ENCODE data around the gene RNF128.

The RNF128 gene, protein sequence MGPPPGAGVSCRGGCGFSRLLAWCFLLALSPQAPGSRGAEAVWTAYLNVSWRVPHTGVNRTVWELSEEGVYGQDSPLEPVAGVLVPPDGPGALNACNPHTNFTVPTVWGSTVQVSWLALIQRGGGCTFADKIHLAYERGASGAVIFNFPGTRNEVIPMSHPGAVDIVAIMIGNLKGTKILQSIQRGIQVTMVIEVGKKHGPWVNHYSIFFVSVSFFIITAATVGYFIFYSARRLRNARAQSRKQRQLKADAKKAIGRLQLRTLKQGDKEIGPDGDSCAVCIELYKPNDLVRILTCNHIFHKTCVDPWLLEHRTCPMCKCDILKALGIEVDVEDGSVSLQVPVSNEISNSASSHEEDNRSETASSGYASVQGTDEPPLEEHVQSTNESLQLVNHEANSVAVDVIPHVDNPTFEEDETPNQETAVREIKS

DNA sequence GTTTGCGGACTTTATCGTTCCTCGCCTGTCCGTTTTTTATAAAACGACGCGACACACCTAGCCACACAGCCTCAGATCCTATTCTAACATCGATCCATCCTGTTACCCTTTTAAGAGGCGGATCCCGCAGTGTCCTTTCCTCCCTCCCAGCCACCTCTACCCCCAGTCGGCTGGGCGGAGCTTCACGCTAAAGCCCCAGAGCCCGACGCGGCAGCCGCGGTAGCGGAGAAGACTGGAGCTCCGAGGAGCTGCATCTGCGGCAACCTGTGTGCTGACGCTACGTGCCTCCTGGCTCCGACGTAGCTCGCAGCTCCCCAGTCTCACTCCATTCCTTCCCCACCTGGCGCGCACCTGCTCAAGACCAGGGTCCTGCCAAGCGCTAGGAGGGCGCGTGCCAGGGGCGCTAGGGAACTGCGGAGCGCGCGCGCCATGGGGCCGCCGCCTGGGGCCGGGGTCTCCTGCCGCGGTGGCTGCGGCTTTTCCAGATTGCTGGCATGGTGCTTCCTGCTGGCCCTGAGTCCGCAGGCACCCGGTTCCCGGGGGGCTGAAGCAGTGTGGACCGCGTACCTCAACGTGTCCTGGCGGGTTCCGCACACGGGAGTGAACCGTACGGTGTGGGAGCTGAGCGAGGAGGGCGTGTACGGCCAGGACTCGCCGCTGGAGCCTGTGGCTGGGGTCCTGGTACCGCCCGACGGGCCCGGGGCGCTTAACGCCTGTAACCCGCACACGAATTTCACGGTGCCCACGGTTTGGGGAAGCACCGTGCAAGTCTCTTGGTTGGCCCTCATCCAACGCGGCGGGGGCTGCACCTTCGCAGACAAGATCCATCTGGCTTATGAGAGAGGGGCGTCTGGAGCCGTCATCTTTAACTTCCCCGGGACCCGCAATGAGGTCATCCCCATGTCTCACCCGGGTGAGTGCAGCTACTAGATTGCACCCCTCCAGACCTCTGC is at the start of gene RNF128:
Gene RNF128 (plus strand): TSS at position 217 of the 953 bp plus-strand sequence. CDS start 213 bp downstream, at position 430.
- no peak for DNase-seq (ENCODE audit: low read depth in 3 of 3)

DNA sequence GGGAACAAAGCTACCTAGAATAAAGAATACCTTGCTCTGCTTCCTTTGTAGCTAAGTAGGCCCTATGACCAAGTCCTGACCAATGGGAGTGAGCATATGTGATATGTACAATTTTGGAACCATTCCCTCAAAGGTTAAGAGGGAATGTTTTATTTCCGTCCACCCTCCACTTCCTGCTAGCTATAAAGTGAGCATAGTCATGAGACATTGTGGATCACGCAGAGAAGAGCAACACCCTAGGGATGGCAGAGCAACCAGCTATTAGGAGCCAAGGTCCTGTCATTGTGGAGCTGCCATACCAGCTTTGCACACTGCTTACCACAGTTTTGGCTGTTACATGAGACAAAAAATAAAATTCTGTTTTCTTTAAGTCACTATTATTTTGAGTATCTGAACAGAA is 45.8 kb upstream of the RNF128 start:
- DNase-seq (ENCODE audit: low read depth in 3 of 3) = no peak

GRCh38 chrX:106684207-106684606 is 42.3 kb upstream of the RNF128 start:
- no peak for DNase-seq (ENCODE audit: low read depth in 3 of 3)

- no peak for DNase-seq (ENCODE audit: low read depth in 3 of 3)
Observed at GRCh38 chrX:106692425-106693065, 34.0 kb upstream of the RNF128 start.

DNA sequence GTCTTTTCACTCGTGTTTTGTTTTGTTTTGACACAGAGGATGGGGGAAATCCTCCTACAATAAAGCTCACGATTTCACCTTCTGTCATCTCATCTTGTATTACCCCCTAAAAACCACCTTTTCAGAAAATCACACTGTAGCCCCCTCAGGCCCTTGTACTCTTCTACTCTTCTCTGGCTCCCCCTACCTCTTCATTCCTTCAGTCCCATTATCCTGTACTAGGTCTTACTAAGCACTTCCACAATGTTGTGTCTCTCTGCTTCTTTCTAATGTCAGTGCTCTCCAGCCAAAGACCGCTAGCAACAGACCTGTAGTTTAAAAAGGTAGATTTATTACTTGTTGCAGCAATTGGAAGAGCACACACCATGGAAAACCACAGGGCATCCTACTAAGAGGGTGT is 30.0 kb upstream of the RNF128 start:
- DNase-seq (ENCODE audit: low read depth in 3 of 3) = no peak

DNA sequence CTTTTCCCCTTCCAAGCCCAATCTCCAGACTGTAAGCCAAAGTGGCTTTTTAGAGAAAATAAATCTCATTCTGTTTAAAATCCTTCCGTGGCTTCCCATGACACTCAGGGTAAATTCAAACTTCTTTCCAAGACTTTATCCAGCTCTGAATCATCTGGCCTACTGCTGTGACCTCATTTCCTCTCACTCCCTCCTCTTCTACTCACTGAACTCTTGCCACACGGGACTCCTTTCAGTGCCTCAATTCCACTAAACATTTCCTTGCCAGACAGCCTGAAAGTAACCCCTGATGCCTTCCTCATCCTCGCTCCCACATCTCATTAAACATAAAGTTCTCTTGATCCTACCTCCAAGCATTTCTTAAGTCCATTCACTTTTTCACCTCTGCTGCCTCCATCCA is 27.8 kb upstream of the RNF128 start:
- DNase-seq (ENCODE audit: low read depth in 3 of 3) = no peak

GRCh38 chrX:106702636-106703035 is 23.9 kb upstream of the RNF128 start:
- DNase-seq (ENCODE audit: low read depth in 3 of 3) = no peak

DNA sequence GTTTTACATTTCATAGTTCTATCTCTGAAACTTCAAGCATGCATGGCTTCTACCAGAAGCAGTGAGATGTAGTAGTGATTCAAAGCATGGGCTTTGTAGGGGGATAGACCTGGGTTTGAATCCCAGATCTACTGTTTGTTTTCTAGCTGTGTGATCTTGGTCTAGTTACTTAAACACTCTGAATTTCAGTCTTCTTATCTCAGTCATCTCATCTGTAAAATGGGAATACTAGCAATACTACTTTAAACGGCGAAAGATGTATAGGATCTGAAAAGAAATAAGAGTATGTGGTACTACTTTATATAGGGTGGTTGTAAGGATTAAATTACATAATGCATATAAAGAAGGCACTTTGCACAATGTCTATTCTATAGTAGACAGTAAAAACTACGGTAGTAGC is 20.0 kb upstream of the RNF128 start:
- DNase-seq (ENCODE audit: low read depth in 3 of 3) = no peak

DNA sequence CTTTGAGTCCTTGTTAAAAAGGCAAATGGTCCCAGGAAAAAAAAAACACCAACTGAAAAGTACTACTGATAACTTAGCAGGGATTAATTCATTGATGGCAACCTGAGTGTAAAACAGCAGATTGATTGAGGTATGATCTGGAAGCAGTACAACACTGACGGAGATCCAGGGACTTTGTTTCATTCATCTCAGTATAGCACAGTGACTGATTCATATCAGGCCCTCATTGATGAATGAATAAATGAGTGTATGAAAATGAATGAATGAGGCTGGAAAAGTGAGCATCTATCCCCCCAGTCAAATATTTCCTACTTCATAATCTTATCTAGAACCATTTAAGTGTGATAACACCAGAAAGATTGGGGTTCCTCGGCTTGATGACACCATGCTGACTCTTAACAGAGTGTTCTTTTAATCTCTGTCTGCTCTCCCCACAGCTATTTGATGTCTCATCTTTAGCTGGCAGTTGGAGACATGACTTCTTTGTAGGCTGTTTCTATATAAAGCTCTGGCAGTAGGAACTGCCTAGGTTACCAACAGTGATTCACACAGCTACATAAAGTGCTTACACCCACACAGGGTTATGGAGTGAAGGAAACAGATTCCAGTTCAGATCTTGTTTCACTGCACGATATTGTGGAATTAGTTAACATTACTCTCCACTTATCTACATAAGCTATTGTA is 18.6 kb upstream of the RNF128 start:
- no peak for DNase-seq (ENCODE audit: low read depth in 3 of 3)

DNA sequence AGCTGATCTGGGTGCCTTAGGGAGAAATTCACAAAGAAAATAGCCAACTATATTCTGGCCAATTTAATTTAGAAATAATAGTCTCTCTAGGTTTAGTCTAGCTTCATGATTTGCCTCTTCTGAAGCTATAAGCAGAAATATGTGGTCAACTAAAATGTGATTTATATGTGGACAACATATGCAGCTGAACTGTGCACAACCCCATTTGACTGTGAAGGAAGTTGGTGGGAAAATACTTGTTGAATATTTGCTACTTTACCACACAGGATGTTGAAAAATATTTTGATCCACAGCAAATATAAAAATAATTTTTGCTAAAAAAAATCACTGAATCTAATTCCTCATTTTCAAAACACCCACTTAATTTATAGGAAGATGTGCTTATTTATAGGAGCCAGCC is 15.7 kb upstream of the RNF128 start:
- DNase-seq (ENCODE audit: low read depth in 3 of 3) = no peak

DNA sequence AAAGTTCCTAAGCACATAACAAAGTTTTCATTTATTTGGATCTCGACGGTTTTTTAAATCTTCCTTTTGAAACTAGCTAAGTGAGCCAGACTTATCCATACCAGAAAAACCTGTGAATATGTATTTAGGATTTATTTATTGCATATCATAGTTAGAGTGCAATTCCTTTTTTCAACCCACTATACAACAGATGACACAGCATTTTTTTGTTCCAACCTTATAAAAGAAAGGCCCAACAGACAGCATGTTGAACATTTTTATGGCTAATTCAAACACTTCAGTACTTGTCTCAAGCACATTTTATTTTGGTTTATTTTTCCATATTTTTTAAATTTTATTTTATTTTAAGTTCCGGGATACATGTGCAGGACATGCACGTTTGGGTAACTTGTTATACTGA is 15.1 kb upstream of the RNF128 start:
- DNase-seq (ENCODE audit: low read depth in 3 of 3) = no peak

- DNase-seq (ENCODE audit: low read depth in 3 of 3) = no peak
Observed at GRCh38 chrX:106716004-106716403, 10.5 kb upstream of the RNF128 start.

DNA sequence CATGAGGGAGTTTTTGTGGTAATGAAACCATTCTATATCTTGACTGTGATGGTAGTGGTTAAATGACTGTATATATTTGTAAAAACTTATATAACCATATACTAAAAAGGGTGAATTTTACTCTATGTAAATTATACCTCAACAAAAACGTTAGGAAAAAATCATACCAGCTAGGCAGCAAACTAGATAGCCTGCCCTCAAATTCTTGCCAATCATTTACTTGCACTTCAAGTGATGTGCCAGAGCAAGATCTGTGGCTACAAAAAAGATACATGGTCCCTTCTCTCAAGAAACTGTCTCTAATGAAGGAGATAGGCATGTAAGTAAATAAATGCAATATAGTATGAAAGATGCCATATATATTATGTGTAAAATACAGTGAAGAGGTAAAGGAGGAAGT is 10.0 kb upstream of the RNF128 start:
- no peak for DNase-seq (ENCODE audit: low read depth in 3 of 3)

- no peak for DNase-seq (ENCODE audit: low read depth in 3 of 3)
Observed at GRCh38 chrX:106718709-106719108, 7.8 kb upstream of the RNF128 start.

DNA sequence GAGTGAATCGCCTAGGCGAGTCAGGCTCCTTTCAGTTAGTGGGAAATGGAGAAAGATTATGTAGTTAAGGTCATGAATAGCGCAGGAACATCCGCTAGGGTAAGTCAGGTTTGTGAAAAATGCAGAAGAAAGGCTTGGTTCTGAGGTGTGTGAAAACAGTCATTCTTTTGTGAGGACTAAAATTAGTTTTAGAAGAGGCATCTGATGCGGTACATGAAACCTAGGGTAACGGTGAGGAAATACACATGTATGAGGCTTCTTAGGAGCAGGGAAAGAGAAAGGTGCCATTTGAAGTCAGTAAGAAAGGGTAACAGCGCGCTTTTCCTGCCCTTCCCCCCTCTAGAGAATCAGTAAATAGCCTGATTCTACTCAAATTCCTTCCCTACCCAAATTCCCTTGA is 570 bp upstream of the RNF128 start:
- no peak for DNase-seq (ENCODE audit: low read depth in 3 of 3)

GRCh38 chrX:106728337-106728736 is 1.8 kb downstream of the RNF128 start:
- no peak for DNase-seq (ENCODE audit: low read depth in 3 of 3)

GRCh38 chrX:106730401-106730800 is 3.9 kb downstream of the RNF128 start:
- DNase-seq (ENCODE audit: low read depth in 3 of 3) = no peak

DNA sequence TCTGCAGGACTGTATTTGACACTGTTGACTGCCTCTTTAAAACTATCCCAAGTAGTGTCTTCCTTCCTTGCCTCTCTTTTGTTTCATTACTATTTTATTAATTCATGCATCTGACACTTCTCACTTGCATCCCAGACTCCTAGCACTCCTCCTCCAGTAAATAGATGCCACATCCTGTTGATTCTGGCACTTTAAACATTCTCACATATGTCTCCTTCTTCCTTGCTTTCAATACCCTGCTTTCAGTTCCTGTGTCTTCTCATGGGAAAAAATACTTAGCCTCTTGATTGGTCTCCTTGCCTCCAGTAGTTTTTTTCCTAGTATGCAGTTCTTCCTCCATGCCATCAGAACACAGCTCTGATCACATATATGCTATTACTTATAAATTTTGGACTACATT is 5.1 kb downstream of the RNF128 start:
- DNase-seq (ENCODE audit: low read depth in 3 of 3) = no peak

- no peak for DNase-seq (ENCODE audit: low read depth in 3 of 3)
Observed at GRCh38 chrX:106734827-106735226, 8.3 kb downstream of the RNF128 start.

GRCh38 chrX:106740193-106740780 is 13.8 kb downstream of the RNF128 start:
- DNase-seq (ENCODE audit: low read depth in 3 of 3) = no peak

- DNase-seq (ENCODE audit: low read depth in 3 of 3) = no peak
Observed at GRCh38 chrX:106742193-106742592, 15.7 kb downstream of the RNF128 start.
